Measurements from ENCODE around the gene NPHS1.
A peak's percentile ranks its signal among the peaks of the same experiment; 100 is the strongest.
"Not testable (repeated sequence)": the region's sequence is repeated elsewhere in the genome, so short reads cannot be mapped to it uniquely, and the experiment has no call there.

Gene NPHS1, protein sequence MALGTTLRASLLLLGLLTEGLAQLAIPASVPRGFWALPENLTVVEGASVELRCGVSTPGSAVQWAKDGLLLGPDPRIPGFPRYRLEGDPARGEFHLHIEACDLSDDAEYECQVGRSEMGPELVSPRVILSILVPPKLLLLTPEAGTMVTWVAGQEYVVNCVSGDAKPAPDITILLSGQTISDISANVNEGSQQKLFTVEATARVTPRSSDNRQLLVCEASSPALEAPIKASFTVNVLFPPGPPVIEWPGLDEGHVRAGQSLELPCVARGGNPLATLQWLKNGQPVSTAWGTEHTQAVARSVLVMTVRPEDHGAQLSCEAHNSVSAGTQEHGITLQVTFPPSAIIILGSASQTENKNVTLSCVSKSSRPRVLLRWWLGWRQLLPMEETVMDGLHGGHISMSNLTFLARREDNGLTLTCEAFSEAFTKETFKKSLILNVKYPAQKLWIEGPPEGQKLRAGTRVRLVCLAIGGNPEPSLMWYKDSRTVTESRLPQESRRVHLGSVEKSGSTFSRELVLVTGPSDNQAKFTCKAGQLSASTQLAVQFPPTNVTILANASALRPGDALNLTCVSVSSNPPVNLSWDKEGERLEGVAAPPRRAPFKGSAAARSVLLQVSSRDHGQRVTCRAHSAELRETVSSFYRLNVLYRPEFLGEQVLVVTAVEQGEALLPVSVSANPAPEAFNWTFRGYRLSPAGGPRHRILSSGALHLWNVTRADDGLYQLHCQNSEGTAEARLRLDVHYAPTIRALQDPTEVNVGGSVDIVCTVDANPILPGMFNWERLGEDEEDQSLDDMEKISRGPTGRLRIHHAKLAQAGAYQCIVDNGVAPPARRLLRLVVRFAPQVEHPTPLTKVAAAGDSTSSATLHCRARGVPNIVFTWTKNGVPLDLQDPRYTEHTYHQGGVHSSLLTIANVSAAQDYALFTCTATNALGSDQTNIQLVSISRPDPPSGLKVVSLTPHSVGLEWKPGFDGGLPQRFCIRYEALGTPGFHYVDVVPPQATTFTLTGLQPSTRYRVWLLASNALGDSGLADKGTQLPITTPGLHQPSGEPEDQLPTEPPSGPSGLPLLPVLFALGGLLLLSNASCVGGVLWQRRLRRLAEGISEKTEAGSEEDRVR (N-terminal part only)

DNA sequence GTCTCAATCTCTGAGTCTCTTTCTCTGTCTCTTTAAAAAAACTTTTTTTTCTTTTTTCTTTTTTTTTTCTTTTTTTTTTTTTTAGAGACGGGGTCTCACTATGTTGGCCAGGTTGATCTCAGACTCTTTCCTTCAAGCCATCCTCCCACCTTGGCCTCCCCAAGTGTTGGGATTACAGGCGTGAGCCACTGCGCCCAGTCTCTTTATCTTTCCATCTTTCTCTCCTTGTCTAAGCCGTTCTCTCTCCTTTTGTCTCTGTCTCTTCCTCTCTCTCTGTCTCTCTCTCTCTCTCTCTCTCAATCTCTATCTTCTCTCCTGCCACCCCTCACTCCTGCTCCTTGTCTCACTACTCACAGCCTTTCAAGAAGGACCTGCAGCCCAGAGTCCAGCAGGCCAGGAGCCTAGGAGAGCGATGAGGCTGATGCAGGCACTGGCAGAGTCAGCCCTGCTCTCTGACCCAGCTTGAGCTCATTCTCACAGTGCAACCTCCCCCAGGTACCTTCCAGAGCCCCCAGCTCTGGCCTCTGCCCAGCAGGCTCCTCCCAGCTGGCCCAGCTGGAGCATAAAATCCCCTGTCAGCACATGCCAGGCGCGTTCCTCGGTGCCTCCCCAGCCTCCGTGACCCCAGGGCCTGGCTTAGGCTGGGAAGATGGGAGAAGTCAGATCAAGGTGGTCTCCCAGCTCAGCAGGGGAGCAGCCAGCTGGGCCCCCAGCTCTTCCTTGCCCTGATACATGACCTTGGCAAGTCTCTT is at the start of gene NPHS1:
Gene NPHS1 (minus strand): TSS at position 476 of the 752 bp plus-strand sequence. CDS start 667 bp downstream, outside the sequence.
- no peak for DNase-seq

DNA sequence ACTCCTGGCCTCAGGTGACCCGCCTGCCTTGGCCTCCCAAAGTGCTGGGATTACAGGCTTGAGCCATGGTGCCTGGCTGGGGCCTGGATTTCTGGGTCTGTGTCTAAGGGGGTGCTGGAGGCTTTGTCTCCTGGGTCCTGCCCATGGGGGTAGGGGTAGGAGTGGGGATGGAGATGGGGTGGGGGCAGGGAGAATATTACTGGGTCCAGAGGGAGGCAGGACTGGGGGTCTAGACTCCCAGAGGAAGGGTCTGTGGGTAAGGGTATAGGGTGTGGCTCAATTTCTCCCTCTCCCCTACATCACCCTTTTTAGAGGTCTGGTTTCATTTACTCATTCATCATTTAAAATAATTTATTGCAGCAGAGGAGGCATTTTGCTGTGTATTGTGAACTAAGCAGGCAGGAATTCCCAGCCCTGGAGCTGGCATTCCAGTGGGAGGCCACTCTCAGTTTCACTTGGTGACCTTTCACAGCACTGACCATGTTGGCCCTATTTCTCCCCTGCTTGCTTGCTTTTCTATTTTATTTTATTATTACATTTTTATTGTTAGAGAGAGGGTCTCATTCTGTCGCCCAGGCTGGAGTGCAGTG is 48.8 kb upstream of the NPHS1 start:
- no peak for DNase-seq

DNA sequence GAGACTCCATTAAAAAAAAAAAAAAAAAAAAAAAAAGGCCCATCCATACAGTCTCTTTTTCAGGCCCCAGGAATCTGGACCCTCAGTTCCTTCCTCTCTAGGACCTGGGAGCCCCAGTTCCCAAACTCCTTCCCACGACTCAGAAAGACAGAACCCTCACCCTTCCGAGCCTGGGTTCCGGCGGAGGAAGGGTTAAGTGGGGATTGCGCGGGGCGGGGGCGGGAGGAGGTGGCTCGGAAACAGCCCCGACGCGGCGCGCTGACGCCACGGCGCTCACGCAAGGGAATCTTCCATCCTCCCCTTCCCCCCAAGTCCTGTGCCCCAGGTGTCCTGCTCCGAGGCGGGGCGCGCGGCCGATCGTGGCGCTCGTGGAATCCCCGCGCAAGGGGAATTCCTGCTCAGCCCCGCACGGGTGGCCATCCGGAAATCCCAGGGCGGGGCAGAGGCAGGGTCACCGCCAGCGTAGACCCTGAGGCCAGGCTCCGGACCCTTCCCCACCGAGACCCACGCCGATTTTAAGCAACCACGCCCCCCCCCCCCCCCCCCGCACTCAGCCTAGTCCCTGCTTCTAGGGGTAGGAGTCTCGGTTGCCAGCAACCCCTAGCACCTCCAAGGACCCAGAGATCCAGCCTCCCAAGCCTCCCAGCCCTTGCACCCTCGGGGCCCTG is 47.4 kb upstream of the NPHS1 start:
- peak; percentile 63 for DNase-seq

DNA sequence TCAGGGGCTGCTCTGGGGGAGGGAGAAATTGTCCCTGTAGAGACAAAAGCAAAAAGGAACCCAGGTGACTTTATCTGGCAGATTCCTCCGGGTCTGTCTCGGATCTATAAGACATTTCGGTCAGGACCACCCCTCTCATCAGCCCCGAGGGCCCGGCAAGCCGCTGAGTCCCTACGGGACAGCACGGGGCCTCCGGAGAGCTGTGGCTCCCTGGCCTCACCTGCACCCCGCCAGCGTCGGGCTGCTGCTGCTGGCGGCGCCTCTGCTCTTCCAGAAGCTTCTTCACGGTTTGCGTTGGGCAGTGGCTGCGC is 46.1 kb upstream of the NPHS1 start:
- DNase-seq = no peak

DNA sequence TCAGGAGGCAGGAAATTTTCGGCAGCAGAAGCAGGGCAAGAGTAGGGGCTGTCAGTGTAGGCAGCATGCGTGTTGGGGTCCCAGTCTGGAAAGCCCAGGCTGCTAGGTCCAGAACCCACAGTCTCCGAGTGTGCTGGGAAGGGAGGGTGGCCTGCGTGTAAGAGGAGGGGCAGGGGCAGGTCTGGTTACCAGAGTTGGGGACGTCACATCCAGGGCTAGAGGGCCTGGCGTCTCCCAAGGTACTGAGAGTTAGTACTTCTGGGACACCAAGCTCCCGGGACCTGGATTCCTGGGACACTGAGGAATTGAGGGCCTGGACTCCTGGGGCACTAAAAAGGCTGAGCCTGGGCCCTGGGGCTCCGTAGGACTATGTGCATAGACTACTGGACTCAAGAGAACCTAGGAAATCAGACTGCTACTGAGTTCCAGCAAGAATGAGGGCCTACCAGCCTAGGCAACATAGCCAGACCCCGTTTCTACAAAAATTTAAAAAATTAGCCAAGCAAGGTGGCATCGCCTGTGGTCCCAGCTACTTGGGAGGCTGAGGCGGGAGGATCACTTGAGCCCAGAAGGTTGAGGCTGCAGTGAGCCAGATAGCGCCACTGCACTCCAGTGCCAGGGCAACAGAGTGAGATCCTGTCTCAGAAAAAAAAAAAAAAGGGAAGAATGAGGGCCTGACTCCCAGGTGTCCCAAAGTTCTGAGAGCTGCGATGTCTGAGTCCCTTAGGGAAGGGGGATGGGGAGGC is 45.6 kb upstream of the NPHS1 start:
- DNase-seq = no peak

DNA sequence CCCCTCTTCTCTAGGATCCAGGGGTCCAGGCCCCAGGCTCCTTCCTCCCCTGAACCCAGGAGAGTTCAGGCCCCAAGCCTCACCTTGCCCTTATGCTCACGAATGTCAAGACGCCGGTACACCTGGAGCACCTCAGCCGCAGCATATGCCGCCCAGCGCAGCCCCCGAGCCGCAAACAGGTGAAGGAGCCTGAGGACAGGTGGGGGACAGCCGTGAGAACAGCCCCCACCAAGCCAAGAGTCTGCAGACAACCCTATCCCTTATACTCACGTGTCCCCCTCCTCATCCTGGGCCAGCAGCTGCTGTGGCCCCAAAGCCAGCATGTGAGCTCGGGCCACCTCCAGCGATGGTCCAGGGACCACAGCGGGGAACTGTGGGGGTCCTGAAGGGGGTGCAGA is 44.3 kb upstream of the NPHS1 start:
- DNase-seq = no peak

DNA sequence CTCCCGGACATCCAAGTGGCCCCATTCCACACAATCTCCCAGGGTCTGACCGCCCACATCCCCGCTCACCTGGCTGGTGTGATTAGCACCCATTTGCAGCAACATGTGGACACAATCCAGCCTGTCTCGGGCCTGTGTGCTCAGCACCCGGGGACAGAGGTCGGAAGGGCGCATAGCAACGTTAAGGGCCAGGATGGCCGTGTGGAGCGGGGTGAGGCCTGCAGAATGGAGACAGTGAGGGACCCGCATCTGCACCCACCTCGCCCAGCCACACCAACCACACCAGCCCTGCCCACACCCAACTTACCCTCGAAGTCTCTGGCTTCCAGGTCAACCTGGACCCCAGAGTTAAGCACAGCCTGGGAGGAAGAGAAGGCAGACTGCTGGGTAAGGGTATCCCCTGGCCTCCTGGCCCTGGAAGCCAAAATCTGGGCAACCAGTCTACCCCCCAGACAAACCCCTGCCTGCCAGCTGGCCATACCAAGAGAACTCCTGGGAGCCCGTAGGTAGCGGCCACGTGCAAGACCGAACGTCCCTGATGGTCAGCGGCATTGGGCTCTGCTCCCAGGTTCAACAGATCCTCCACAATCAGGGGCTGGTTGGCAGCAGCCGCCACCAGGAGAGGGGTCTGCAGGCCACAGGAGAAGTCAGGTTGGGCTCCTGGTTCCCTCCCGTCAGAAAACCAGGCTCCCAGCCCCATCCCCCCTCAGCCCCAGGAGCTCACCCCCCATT is 43.8 kb upstream of the NPHS1 start:
- no peak for DNase-seq

DNA sequence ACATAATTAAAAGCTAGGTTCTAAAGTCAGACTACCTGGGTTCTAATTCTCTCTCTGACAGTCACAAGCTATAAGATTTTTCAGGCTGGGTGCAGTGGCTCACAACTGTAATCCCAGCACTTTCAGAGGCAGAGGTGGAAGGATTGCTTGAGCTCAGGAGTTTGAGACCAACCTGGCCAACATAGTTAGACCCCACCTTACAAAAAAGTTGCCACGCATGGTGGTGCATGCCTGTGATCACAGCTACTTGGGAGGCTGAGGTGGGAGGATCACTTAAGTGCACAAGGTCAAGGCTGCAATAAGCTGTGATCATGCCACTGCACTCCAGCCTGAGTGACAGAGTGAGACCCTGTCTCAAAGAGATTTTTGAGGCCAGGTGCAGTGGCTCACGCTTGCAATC is 42.0 kb upstream of the NPHS1 start:
- no peak for DNase-seq

DNA sequence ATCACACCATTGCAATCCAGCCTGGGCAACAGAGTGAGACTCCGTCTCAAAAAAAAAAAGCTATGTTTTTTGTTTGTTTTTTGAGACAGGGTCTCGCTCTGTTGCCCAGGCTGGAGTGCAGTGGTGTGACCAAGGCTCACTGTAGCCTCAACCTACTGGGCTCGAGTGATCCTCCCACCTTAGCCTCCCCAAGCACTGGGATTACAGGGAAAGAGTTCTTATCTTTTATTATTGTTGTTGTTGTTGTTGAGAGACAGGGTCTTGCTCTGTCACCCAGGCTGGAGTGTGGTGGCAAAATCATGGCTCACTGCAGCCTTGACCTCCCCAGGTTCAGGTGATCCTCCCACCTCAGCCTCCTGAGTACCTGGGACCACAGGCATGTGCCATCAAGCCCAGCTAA is 39.5 kb upstream of the NPHS1 start:
- not testable (repeated sequence) for DNase-seq

DNA sequence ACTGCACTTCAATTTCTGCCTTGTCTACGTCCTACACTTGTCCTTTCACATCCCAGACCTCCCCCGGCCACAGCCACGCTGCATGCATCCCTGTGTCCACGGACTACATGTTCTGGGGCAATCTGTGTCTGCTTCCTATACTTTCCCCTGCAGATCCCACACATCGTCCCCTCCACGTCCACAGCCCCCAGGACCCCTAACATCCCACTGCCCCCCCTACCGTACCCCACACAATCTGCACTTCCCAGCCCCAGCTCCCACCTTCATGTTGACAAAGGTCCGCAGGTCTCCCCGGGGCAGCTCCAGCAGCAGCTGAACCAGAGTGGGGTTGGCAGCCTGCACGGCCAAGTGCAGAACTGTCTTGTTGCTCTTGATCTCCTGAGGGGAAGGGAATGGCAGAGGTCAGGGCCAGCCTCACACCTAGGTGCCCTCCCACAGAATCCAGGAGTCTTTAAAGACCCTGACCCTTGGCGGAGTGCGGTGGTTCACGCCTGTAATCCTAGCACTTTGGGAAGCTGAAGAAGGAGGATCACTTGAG is 37.9 kb upstream of the NPHS1 start:
- DNase-seq = no peak

DNA sequence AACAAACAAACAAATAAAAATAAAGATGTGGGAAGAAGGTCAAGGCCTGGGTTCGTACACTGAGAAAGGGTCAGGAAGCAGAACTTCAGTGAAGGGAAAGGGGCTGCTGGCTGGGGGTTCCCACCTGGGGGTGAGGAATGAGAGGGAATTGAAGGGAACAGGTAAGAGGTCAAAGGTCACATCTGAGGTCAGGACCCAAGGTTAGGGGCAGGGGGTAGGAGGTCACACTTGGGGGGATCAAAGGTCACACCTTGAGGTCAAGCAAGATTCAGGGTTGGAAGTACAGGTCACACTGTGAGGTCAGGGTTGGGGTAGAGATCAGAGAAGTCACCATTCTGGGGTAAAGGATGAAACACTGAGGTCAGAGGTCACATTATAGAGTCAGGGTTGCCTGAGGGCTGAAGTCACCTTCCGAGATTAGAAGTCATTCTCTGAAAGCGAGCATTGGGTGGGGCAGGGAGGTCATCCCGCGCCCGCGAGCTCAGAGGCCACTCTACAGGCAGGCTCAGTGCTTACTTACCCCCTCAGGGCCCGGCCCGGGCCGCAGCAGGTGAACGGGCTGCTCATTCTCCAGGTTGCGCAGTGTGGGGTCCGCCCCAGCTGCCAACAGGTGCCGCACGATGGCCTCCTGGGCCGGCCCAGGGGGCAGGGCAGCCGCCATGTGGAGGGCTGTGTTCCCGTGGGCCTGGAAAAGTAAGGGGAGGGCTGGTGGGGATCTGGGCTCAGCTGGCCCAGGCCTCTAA is 37.2 kb upstream of the NPHS1 start:
- DNase-seq = no peak

DNA sequence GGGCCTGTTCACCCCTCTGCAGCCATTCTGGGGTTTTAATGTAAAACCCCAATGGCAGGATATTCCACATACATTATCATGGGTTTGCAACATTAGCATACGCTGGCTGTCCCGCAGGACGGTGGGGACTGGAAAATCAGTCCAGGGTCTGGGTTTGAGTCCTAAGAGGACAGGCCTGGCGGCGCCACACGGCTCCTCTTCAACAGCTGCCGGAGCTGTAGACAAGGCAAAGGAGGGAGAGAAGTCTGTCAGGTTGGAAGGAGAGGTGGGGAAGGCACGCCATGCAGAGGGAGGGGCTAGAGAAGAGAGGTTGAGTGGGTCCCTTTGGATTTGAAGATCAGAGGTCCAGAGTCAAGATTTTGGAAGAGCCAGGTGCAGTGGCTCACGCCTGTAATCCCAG is 36.1 kb upstream of the NPHS1 start:
- DNase-seq = no peak

DNA sequence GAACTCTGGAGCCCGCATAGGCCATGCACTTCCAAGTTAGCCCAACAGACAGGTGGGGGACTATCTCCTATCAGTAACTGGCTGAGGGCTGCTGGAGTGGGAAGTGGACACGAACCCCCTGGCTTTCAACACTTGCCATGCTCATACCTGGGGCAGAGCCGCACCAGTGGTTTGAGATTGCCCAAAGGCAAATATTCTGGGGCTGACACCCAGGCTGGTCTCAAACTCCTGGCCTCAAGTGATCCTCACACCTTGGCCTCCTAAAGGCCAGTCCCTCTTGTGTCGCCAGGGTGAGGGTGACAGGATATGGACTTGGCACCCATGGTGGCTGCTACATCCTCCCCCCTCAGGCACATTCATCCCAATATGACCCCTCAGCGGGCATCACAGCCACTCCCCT is 34.9 kb upstream of the NPHS1 start:
- DNase-seq = no peak

DNA sequence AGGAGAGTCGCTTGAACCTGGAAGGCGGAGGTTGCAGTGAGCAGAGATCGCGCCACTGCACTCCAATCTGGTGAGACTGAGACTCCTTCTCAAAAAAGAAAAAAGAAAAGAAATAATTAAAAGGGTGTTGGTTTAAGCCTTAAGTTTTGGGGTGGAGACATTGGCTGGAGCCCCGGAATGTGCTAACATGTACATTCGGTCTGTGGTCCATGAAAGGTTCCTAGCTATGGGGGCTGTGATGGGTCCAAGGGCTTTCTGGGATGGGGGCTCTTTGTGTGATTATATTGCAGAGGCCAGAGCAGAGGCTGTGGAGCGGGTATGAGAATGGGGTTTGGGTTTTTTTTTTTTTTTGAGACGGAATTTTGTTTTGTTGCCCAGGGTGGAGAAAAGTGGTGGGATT is 33.6 kb upstream of the NPHS1 start:
- no peak for DNase-seq

DNA sequence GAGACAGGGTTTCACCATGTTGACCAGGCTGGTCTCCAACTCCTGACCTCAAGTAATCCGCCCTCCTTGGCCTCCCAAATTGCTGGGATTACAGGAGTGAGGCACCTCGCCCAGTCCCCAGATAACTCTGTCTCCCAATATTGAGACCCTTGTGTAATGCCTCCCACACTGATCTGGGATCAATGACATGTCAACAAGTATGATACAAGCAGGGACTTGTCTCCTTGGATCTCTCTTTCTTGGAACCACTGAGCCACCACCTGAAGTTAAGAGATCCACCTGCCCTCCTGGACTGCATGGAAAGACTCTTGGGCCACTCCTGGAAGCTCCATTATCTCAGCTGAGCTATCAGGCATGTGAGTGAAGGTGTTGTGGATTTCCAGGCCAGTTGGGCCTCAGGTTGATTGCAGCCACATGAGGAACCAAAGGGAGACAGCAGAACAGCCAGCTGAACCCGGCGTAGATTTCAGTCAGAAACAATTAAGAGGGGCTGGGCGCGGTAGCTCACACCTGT is 33.0 kb upstream of the NPHS1 start:
- no peak for DNase-seq

DNA sequence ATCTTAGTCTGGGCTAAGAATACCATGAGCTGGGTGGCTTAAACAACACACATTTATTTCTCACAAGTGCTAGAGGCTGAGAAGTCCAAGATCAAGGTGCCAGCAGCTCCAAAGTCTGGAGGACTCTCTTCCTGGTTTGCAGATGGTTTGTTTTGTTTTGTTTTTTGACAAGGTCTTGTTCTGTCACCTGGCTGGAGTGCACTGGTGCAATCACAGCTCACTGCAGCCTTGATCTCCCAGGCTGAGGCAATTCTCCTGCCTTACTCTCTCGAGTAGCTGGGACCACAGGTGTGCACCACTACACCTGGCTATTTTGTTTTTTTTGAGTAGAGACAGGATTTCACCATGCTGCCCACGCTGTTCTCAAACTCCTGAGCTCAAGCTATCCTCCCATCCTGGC is 31.6 kb upstream of the NPHS1 start:
- DNase-seq = no peak

DNA sequence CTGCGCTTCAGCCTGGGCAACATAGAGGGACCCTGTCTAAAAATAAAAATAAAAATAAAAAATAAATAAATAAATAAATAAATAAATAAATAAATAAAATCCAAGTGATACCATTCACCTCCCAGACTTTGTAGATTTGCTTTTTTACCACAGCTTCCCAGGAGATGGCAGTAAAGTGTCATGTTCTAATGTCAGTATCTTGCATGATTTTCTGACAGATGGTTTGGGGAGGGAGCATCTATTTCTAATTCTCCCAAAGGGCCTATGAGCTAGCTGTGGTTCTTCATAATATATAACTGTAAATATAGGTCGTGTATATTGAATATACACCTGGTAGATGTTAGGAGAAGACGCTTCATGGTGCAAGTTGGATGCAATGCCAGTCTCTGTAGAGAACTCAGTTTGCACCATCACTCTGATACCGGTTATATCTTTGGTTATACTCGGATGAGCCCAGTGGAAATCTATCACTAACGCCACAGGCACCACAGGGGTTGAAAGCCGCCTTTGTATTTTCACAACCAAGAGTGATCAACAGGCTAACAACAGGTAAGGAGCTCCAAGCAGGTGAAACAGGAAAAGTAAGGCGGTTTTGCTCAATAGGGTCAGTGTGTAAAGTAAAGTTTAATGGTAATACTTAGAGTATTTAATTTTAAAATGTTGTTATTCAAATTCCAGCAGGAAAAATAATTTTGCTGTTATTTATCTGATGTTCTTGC is 30.0 kb upstream of the NPHS1 start:
- DNase-seq = peak; percentile 81

DNA sequence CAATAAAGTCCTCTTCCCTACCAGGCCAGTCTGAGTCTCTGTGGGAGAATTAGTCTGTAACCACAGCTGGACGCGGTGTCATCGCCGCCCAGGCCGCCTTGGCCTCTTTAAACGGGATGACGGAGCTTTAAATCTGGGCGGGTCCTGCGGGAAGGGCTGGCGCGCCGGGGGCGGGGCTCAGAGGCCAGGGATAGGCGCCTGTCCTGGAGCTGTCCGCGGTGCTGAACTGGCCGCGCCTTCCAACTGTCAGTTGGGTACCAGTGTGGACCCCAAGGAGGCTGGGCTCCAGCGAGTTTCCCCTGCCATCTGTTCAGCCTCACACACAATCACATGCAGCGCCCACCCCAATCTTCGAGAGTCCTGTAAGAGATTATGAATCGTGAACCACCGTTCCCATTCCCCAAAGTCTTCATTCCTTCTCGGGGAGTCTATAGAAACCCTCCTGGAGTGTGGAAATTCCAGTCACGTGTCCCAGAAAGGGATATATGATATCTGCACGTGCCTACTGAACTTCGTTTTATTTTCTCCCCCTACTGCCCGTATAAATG is 27.5 kb upstream of the NPHS1 start:
- peak; percentile 83 for DNase-seq

All from midbrain (tissue), 1 donor.